ENCODE data around the gene CACNA2D4. TPM values are rescaled to one million over a fixed set of nuclear protein-coding genes. Genes with fewer than 3 reads are reported as not detected.

The CACNA2D4 gene
- polyA plus RNA-seq, 3 donors = 17.8 to 87.7 (median 22.1) TPM

DNA sequence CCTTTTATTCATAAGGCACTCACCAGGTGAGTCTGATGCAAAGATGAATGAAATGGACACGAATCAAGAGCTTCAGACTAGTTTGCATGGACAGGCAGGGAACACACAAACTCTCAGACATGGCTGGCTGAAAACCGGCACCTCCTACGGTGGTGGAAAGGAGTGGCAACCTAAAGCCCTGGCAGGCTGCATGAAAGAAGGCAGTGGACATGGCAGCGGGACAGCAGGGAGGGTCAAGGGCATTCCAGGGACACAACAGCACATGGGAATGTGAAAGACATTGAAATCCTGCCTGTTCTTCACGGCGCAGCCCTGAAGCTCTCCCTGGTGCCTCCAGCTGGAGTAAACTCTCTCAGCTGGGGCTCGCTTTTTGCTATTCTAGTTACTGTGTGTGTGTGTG lies 114.7 kb downstream of the CACNA2D4 start:
- peaks cover 10 to 17% of the 10 kb centered on the region in 2 donors for H3K36me3 Mint-ChIP-seq
- H3K4me2 ChIP-seq (replicated peaks; ENCODE audit: extremely low read depth, low read length, poor library complexity, severe bottlenecking) = no peak overlapping the region
- H3K79me2 ChIP-seq (ENCODE audit: insufficient read depth, low read length) = peaks cover 3% of the 10 kb centered on the region
- H3K4me3 Mint-ChIP-seq = no peak overlapping the region
- peaks cover 0 to 3% (median 0%) of the 10 kb centered on the region in 3 donors for H3K27me3 Mint-ChIP-seq (ENCODE audit: low read depth in 3 of 3)
- intact Hi-C loops (cut with micrococcal nuclease) = no loop called here
- H3K4me1 Mint-ChIP-seq = peaks cover 32% of the 10 kb centered on the region
- 93% methylated on average over 4 of the region's 7 CpGs for WGBS (ENCODE audit: insufficient coverage)
- TF ChIP-seq, protein P1, sequence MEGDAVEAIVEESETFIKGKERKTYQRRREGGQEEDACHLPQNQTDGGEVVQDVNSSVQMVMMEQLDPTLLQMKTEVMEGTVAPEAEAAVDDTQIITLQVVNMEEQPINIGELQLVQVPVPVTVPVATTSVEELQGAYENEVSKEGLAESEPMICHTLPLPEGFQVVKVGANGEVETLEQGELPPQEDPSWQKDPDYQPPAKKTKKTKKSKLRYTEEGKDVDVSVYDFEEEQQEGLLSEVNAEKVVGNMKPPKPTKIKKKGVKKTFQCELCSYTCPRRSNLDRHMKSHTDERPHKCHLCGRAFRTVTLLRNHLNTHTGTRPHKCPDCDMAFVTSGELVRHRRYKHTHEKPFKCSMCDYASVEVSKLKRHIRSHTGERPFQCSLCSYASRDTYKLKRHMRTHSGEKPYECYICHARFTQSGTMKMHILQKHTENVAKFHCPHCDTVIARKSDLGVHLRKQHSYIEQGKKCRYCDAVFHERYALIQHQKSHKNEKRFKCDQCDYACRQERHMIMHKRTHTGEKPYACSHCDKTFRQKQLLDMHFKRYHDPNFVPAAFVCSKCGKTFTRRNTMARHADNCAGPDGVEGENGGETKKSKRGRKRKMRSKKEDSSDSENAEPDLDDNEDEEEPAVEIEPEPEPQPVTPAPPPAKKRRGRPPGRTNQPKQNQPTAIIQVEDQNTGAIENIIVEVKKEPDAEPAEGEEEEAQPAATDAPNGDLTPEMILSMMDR (IDR thresholded peaks at IDR 0.05) = no peak
- H3K9ac ChIP-seq (ENCODE audit: insufficient read depth, low read length, poor library complexity, severe bottlenecking) = no peak overlapping the region
- no peak for DNase-seq
- no peaks in the 10 kb centered on the region for H3K9me3 ChIP-seq (replicated peaks in 1 of 2; ENCODE audit: control insufficient read depth in 1 of 2, insufficient read depth in 1 of 2, low read length in 2 of 2)
- H3K27ac Mint-ChIP-seq = no peak overlapping the region
- no peak overlapping the region for H3K4me3 ChIP-seq (replicated peaks in 1 of 3; ENCODE audit: low read depth in 2 of 3, low read length in 3 of 3)
- no peaks in the 10 kb centered on the region for H3K9me3 Mint-ChIP-seq
- no peaks in the 10 kb centered on the region for H3K36me3 ChIP-seq (replicated peaks in 1 of 2; ENCODE audit: control insufficient read depth in 1 of 2, insufficient read depth in 2 of 2, low read length in 2 of 2)
- no peak overlapping the region for H2AFZ ChIP-seq (ENCODE audit: insufficient read depth, low read depth, low read length, poor library complexity, severe bottlenecking)
- H3K27ac ChIP-seq (ENCODE audit: low read depth in 1 of 2, low read length in 2 of 2) = no peak overlapping the region
- H3K27me3 ChIP-seq (ENCODE audit: control insufficient read depth in 2 of 2, insufficient read depth in 2 of 2, low read length in 2 of 2) = no peaks in the 10 kb centered on the region
- H4K20me1 ChIP-seq (ENCODE audit: insufficient read depth, low read length) = no peaks in the 10 kb centered on the region
- peaks cover 25 to 40% of the 10 kb centered on the region in 2 donors for H3K4me1 ChIP-seq (ENCODE audit: control insufficient read depth in 1 of 2, insufficient read depth in 2 of 2, low read length in 2 of 2)

DNA sequence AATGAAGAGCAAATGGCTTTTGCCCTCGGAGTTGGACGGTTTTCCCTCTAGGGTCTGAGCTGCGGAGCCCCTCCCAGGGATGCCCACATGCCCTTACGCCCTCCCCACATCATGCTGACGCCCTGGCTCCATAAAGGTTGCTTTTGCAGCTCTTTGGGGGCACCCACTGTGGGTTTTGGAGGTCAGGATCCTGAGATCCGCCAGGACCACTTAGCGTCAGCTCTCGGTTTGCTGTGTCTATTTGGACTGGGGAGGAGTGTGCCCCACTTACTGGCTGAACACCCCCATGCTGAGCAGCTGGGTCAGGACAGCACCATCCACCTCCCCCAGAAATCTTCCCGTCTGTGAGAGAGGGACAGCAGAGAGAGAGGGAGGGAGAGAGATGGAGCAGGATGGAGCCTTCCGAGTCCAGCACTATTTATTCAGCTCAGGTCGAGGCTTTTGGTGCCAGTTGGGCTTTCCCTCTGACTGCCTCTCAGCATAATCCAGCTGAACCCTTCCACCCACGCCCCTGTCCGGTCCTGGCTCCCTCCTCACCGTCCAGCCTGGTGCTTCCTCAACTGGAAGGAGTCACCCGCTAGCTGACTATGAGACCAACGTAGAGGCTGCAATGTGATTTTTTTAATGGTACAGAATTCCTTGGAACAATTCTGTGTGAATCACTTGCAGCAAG lies 117.0 kb downstream of the CACNA2D4 start:
- Histone ChIP-seq H3K9ac (ENCODE audit: insufficient read depth, low read length, poor library complexity, severe bottlenecking) (no peak overlapping the region), H3K27me3 (ENCODE audit: control insufficient read depth in 2 of 2, insufficient read depth in 2 of 2, low read length in 2 of 2) (no peaks in the 10 kb centered on the region), H3K27ac (ENCODE audit: low read depth in 1 of 2, low read length in 2 of 2) (no peak overlapping the region), H3K79me2 (ENCODE audit: insufficient read depth, low read length) (peaks cover 5% of the 10 kb centered on the region), H3K4me3 (replicated peaks in 1 of 3; ENCODE audit: low read depth in 2 of 3, low read length in 3 of 3) (no peak overlapping the region), H3K4me1 (ENCODE audit: control insufficient read depth in 1 of 2, insufficient read depth in 2 of 2, low read length in 2 of 2) (peaks cover 23 to 39% of the 10 kb centered on the region in 2 donors), H3K9me3 (replicated peaks in 1 of 2; ENCODE audit: control insufficient read depth in 1 of 2, insufficient read depth in 1 of 2, low read length in 2 of 2) (no peaks in the 10 kb centered on the region), H4K20me1 (ENCODE audit: insufficient read depth, low read length) (no peaks in the 10 kb centered on the region), H3K4me2 (replicated peaks; ENCODE audit: extremely low read depth, low read length, poor library complexity, severe bottlenecking) (no peak overlapping the region), H2AFZ (ENCODE audit: insufficient read depth, low read depth, low read length, poor library complexity, severe bottlenecking) (no peak overlapping the region), H3K36me3 (replicated peaks in 1 of 2; ENCODE audit: control insufficient read depth in 1 of 2, insufficient read depth in 2 of 2, low read length in 2 of 2) (no peaks in the 10 kb centered on the region)
- H3K36me3 Mint-ChIP-seq = peaks cover 12 to 15% of the 10 kb centered on the region in 2 donors
- H3K9me3 Mint-ChIP-seq = no peaks in the 10 kb centered on the region
- TF ChIP-seq, protein P1 (IDR thresholded peaks at IDR 0.05) = no peak
- WGBS (ENCODE audit: insufficient coverage) = 88% methylated on average over 9 of the region's 16 CpGs
- peaks cover 0 to 3% (median 0%) of the 10 kb centered on the region in 3 donors for H3K27me3 Mint-ChIP-seq (ENCODE audit: low read depth in 3 of 3)
- peaks cover 21% of the 10 kb centered on the region for H3K4me1 Mint-ChIP-seq
- H3K27ac Mint-ChIP-seq = peak overlapping the region in 1 of 7 donors; percentile 58
- DNase-seq = no peak
- intact Hi-C loops (cut with micrococcal nuclease) = no loop called here
- H3K4me3 Mint-ChIP-seq = no peak overlapping the region
